Renal pelvis (tissue), 3 donors: ENCODE measurements around the gene MPZL2. TPM values are rescaled to one million over a fixed set of nuclear protein-coding genes. Genes with fewer than 3 reads are reported as not detected.

Experiments used
- polyA plus RNA-seq, 3 donors: library from polyadenylated mRNA; unstranded; fragments of 120-200 nt; gene quantifications; one replicate each; pipeline ENCODE4 v1.2.1, GENCODE V29; 2013; ENCODE audit not compliant: insufficient read length in 3 of 3

MPZL2 gene
- polyA plus RNA-seq, 3 donors, result 17.1 to 26.3 (median 25.6) TPM

Other genes with a start within 250 kb of the MPZL2 start
- 10 to 100 TPM; 21.8 to 34.3 (median 30.3) TPM for gene TMPRSS4, start 187.2 kb downstream of the MPZL2 start, polyA plus RNA-seq
- under 1 TPM; 0.09 to 0.11 (median 0.10) TPM for gene SMIM35, start 177.3 kb downstream of the MPZL2 start, polyA plus RNA-seq
- 1 to 10 TPM; 1.4 to 2.5 (median 1.4) TPM for gene SCN4B, start 111.5 kb downstream of the MPZL2 start, polyA plus RNA-seq
- gene SCN2B, start 87.7 kb downstream of the MPZL2 start, polyA plus RNA-seq, result 1 to 10 TPM; 3.7 to 4.9 (median 4.9) TPM
- gene JAML, start 39.3 kb downstream of the MPZL2 start, polyA plus RNA-seq, result 1 to 10 TPM; 1.8 to 3.0 (median 2.4) TPM
- 1 to 10 TPM; 4.5 to 7.6 (median 5.5) TPM for gene MPZL3, start 11.9 kb downstream of the MPZL2 start, polyA plus RNA-seq
- under 1 TPM; 0.27 to 0.52 (median 0.36) TPM for gene CD3E, start 40.4 kb upstream of the MPZL2 start, polyA plus RNA-seq
- under 1 TPM in 1 of 3 donors, not detected in 2; 0.20 TPM for gene CD3D, start 78.4 kb upstream of the MPZL2 start, polyA plus RNA-seq
- gene CD3G, start 80.0 kb upstream of the MPZL2 start, polyA plus RNA-seq, result under 1 TPM; 0.20 to 0.52 (median 0.29) TPM
- 10 to 100 TPM; 34.5 to 50.0 (median 48.0) TPM for gene UBE4A, start 95.3 kb upstream of the MPZL2 start, polyA plus RNA-seq
- gene ATP5MG, start 137.3 kb upstream of the MPZL2 start, polyA plus RNA-seq, result 100 to 1,000 TPM; 417 to 493 (median 431) TPM
- 10 to 100 TPM; 41.5 to 54.5 (median 52.9) TPM for gene KMT2A, start 172.2 kb upstream of the MPZL2 start, polyA plus RNA-seq